NCI-H1694 treated with DMSO at 0.1 percent for 48 hours (cell line): Measurements from ENCODE around the gene TPCN2.

Source experiments
- DNase-seq: peaks from one replicate; lab custom pipeline; 2025; lab: John Stamatoyannopoulos, UW

The TPCN2 gene

DNA sequence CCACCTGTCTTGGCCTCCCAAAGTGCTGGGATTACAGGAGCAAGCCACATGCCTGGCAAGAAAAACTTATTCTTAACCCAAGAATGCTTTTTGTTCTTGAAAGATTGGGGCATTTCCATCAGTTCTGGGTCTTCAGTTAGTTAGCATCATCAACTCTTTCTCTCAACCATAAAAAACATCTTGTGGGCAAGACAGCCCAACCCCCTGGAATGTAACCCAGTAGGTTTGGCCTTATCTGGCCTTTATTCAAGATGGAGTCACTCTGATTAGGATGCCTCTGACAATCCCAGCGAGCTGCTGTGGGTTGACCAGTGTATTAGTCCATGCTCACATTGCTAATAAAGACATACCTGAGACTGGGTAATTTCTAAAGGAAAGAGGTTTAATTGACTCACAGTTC lies 9.2 kb upstream of the TPCN2 start:
- DNase-seq, result no peak

DNA sequence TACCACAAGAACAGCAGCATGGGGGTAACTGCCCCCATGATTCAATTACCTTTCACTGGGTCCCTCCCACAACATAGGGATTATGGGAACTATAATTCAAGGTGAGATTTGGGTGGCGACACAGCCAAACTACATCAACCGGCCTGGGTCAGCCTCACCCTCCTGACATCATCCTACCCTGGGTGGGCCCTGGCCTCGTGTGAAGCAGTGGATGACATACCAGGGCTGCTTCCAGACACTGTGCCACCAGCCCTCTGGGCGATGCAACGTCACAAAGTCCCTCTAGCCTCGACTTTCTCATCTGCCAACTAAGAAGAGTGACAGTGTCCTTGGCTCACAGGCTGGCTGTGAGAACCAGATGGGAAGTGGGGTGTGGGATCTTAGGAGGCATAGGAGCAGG lies 8.7 kb upstream of the TPCN2 start:
- DNase-seq, result no peak

DNA sequence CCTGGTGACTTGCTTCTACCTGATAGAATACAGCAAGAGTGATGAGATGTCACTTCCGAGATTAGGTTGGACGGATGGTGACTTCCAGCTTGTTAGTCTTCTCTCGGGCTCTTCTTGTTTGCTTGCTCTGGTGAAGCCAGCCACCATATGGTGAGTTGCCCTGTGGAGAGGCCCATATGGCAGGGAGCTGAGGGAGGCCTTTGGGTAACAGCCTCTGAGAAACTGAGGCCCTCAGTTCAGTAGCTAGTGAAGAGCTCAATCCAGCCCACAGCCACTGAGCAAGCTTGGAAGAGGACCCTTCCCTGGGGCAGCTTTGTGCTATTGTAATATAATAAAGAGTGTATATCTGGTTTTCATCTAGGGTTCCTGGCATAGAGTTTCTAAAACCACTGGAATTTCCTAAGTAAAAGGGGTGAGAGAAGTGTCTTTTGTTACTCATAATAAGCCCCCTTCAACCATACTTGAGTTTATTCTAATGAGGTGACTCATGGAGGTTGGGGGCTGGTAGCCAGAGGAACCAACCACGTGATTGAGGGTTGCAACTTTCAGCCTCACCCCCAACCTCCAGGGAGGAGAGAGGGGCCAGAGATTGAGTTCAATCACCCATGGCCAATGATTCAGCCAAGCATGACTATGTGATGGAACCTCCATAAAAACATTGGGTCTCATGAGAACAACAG lies 8.0 kb upstream of the TPCN2 start:
- DNase-seq, result no peak

DNA sequence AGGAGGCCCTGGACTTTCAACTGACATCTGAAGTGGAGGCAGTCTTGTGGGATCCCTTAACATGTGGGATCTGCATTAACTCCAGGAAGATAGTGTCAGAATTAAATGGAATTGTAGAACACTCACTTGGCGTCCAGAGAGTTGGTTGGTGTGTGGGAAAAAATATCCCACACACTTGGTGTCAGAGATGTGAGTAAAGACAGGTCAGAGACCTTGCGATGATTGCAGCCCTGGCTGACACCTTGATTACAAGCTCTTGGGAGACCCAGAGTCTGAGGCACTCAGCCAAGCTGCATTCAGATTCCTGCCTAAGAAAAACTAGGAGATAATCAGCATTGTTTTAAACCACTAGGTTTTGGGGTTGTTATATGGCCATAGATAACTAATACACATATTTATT lies 7.2 kb upstream of the TPCN2 start:
- DNase-seq, result no peak

DNA sequence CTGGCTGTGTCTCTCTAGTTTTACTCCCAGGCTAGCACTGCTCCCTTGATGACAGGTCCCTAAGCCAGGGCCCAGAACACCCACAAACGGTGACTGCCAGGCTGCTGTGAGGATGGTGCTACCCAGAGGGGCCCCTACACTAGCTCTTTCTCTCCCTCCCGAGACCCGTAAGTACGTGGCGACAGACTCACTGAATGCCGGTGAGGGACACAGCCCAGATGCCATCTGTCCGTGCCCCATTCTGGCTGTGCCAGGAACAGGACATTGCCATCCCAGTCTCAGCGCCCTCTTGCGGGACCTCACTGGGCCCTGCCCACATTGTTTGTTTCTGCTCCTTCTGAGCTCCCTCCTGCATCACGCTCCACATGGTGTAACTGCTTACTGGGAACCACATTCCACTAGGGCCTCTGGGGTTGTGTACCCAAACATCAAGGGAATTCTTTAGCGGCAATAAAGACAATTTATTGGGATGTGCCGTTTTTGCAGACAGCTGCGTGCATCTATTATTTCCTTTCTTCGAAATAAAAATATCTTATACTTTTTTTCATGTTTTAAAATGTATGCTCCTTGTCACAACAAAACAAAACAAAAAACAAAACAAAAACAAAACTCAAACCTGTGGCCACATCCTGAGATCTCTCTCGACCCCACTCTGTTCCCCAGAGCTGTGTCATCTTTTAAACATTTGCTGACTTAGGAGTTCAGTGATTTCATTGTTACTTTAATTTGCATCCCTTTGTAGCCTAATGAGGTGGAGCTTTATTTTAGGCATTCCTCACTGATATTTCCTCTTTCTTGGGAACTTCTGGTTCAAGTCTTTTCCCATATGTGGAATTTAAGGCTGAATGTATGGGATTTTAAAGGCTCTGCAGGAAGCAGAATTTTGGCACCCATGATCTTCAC lies 4.4 kb upstream of the TPCN2 start:
- peak; percentile 68 for DNase-seq

DNA sequence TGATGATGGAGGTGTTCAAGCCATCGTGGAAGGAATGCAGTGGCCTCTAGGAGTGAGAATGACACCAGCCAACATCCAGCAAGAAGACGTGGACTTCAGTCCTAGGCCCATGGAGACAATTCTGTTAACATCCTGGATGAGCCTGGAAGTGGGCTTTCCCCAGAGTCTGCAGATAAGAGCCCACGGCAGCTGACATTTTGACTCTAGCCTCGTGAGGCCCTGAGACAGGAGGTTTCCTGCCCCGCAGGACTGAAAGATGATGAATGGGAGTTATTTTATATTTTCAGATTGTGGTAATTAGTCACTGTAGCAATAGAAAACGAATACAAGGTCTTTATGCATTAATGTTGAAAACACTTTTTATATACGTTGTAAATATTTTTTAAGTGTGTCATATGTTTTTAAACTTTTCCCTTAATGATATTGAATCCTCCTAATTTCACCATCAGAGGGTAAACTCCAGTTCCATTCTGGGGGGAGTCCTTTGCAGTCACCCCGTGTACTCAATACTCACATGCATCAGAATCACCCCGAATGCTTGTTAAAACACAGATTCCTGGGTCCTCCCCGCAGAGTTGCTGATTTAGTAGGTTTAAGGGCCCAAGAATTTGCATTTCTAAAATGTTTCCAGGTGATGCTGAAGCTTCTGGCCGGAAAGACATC lies 570 bp upstream of the TPCN2 start:
- no peak for DNase-seq

DNA sequence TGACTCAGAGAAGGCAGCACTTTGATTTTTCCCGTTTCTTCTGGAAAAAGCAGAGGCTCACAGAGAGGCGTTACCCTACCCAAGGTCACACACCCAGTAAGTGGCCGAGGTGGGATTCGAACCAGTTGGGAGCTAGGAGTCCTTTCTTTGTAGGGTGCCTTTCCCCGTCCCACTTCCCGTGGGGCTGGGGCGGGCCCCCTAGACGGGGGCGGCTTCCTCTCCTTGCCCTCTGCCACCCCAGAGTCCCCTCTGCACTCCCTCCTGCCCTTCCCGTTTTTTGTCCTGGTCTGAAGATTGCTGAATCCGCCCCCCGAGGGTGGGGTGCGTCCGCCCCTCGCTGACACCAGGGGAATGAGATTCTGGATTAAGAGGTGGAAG lies 747 bp downstream of the TPCN2 start:
- no peak for DNase-seq

DNA sequence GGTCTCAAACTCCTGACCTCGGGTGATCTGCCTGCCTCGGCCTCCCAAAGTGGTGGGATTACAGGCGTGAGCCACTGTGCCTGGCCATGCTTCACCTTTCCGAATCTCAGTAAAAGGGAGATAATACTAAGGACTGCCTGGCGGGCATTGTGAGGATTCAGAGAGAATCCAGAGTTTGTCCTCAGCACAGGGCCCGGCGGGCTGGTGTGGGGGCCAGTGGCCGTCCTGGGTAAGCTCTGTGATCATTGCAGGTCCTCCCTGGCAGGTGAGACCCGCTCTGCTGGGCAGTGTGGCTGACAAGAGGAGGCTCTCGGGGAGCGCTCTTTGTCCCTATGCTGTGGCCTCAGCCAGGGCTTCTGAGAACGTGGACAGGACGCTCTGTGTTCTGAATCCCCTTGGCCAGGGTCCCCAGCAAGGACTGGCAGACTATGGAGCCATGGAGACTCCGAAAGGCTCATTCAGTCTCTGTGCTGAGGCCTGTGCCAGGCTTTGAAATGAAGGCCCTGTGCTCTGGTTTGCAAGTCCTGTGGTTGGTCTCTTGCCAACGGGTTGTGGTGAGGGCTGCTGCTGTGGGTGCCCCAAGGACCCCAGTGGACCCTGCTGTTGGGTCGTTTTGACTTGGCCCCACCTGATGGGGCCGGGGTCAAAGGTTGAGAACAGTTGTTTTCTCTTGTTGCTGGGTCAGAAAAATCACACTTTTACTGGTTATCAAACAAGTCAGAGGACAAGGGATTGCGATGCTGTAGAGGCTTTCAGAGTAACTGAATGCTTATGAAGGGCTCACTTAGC lies 2.1 kb downstream of the TPCN2 start:
- no peak for DNase-seq

DNA sequence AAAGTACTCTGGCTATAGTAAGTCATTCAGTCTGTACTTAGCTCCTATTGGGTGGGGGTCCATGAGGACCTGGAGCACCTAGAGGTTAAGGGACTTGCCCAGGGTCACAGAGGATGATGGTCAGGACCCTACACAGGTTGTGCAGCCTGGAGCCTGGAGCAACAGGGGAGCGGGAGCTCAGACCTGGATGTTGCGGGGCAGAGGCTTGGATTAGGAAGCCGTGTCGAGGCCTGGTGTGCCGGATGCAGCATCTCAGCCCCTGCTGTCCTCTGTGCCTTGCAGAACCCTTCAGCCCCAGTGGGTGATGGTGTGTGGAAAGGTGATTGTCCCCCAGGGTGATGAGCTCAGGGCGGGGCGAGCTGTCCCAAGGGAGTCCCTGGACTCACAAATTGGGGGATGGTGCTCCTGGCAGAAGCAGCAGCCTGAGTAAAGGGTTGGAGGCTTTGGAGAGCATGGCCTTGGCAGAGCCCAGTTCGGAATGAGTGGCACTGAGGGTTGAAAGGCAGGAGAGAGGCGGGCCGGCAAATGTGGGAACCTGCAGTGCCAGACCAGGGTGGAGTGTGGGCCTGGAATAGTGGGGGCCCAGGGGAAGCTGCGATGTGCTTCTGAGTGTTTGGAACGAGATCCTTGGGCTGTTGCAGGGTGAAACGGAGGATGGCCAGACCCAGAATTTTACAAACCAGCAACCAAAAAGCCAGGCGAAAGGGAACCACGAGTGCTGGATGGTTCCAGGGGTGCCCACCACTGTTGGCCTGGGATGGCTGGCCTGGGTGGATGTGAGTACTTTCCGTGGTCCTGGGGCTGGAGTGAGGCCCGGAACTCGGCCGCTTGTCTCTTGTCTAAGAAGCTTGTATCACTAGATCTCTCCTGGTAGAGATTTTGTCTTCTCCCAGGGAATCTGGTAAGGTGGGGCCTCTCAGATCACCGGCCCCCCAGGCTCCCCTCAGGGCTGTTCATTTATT lies 2.9 kb downstream of the TPCN2 start:
- DNase-seq, result no peak

DNA sequence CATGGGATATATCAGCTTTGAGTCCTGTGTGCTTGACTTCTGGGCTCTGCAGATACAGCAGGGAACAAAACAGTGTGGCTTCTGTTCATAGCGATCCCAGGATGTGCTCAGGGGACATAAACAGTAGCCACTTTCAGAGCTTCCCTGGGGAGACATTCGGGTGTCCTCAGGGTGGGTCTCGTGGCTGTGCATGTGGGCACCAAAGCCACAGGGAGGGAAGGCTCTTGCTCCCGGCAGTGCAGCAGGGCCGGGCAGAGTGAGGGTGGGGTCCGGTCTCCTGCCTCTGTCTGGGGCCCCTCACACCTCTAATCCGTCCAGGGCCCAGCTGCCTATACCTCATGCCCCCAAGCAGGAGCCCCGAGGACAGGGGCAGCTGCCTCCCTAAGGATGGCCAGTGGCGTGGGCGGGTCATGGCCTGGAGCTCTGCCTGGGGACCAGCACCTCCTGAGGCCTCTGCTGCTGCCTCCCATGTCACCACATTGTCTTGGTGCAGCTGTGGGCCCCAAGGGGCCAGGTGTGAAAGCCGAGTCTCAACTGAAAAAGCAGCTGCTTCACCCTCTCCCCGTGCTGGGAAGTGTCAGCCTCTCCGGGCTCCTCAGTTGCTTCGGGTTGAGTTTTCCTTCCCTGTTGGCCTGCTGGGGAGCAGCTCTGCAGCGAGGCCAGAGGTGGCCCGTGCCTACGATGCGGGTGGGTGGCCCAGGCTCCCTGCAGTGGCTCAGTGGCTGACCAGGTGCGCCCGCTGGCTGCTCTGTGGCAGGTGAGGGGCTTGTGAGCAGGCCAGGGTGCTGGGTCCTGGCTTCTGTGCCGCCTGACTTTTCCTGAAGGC lies 3.8 kb downstream of the TPCN2 start:
- no peak for DNase-seq

DNA sequence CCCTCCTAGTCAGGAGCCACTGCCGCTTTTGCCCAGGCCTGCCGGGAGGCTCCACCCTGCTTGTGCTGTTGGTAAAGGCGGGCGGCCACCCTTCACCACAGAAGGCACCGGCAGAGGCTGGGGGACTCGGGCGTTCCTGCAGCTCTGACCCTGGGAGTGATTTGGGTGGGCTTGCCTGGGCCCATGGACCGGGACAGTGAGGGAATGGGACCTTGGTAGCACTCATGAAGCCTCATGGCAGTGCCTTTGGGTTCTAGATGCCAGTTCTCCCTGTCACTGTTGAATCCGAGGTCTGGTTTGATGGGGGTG lies 4.4 kb downstream of the TPCN2 start:
- no peak for DNase-seq

DNA sequence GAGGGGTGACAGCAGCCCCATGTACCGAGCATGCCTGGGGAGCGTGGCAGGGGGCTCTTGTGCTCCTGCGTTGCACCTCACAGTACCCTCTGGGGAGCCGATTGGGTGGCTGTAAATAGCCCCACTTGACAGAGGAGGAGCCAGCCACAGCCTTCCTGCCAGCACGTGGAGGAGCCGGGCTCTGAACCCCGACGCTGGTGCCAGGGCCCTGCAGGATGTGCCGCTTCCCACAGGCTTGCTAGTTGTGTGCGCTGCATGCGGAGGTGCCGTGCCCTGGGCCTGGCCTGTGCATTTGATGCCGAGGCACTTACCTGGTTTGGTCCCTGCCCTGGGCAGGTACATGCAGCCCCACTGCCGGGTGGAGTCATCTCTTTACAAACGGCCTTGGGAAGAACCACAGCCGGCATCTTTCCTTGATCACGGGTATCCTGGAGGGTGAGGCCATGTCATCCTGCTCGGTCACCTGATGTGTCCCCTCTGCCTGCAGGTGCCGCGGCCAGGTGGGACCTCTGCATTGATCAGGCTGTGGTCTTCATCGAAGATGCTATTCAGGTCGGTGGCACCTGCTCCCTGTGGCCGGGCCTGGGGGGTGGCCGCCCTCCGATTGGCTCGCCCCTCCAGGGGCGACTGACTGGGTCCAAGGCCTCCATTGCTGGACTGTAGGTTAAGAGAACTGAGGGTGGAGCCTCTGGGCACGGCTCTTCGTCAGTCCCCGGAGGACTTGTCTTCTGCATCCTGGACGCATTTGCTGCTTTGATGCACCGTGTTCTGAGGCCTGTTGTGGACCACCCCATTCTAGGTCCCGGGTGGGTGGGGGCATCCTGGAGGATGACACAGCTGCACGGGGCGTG lies 5.0 kb downstream of the TPCN2 start:
- no peak for DNase-seq

DNA sequence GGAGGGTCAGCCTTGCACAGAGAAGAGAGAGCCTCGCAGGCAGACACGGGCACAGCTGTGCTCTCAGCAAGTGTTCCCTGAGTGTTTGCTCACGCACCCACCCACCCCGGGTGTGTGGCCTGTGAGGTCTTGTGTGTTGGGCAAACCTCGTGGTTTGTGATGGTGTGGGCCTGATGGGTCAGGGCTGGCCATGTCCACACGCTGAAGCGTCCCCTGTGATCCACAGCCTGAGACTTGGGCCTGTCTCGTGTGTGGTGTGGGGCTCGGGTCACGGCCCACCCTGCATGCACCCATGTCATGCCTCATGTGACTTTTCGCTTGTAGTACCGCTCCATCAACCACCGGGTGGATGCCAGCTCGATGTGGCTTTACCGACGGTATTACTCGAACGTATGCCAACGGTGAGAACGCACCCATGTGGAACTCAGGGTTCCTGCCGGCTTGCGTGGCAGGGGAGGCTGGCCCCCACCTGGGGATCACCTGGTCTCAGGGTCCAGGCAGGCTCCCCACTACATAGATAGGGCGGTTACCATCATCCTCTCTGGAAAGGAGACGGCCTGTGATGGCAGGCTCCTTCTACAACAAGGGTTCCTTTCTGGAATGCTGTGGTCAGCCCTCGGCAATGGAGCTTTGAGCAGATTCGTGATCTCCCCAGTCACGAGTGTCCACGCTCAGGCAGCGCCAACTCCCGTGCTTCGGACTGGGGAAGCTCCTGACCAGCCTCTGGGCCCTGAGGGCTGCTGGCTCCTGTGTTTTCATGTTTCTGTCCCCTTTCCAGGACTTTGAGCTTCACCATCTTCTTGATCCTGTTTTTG lies 5.9 kb downstream of the TPCN2 start:
- DNase-seq, result no peak

DNA sequence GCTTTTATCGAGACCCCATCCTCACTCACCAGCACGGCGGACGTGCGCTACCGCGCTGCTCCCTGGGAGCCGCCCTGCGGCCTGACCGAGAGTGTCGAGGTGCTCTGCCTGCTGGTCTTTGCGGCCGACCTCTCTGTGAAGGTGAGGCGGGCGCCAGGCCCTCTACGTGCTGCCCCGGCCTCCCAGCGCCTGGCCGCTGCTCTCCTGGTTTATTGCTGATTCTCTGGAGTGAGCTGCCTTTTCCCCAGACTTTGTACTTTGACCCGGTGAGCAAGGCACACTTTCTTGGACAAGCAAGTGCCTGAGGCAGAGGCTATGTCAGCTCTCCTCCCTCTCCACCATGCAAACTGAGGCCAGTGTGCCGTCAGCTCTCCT lies 6.5 kb downstream of the TPCN2 start:
- no peak for DNase-seq

DNA sequence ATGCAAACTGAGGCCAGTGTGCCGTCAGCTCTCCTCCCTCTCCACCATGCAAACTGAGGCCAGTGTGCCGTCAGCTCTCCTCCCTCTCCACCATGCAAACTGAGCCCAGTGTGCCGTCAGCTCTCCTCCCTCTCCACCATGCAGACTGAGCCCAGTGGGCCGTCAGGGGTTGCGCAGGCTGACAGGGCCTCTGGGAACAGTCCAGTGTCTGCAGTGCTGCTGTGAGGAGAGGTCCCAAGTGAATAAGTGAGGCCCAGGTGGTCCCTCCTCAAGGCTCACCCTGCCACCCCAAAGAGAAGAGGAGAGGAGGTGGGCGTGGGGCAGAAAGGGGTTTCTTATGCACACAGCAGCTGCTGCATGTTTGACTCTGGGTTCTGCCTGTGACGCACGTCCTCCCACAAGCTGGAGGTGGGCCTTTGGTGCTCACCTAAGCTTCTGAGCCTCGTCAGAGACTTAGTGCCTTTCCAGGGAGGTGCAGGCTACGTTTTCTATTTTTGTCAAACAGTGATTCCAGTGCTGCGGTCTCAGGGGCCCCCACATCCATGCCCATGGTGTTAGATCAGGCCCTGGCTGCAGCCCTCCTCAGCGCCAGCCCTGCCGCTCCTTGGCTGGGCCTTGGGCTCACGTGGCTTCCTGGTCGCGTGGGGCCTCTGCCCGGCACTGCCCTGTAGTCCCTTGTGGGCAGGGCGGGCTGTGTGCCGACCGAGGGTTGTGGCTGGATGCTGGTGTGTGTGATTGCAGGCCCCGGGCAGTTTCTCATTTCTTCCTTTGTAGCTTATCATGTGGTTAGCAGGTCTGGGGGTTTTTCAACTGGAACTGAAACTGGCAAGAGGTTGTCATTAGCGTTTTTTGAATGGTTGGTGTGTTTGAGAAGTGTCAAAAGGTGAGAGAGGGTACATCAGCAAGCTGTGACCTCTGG lies 7.1 kb downstream of the TPCN2 start:
- no peak for DNase-seq

DNA sequence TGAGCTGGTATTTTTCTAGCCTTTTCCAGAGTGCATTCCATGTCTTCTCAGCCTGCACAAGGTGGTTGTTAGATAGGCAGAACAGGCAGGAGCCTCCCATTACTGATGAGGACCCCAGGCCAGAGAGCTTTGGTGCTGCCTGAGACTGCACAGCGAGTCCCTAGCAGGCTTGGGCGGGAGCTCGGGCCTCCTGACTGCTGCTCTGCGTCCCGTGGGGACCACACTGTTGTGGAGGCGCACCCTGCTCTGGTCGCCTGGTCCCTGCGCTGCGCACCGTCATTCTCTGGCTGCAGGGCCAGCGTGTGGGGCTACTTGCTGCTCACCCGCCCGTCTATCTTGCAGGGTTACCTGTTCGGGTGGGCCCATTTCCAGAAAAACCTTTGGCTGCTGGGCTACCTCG lies 8.5 kb downstream of the TPCN2 start:
- DNase-seq, result no peak

DNA sequence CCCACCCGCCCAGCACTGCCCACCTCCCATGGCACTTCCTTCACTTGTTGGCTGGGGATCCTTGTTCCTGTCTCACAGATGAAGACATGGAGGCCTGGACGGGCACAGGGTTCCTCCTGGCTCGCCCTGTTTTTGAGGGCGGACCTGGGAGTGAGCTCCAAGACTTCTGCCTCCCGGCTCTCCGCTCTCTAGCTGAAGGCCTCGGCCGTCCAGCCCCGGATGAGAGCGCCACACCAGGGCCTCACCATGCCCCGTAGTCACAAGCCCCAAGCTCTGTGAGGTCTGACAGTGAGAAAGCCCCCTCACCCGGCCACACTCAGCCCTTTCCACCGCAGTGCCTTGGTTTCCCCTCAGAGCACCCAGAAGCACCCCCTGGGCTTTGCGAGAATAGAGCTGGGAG lies 9.1 kb downstream of the TPCN2 start:
- DNase-seq, result no peak
